ENCODE measurements around the gene TTPAL. TPM values are rescaled to one million over a fixed set of nuclear protein-coding genes. Genes with fewer than 3 reads are reported as not detected.

TTPAL gene
- total and polyA plus RNA-seq, 9 of the 15 experiments (the other 6 are each of a cell fraction or from before 2014, with no cell fraction given), result 1.1 to 7.0 (median 2.6) TPM

DNA sequence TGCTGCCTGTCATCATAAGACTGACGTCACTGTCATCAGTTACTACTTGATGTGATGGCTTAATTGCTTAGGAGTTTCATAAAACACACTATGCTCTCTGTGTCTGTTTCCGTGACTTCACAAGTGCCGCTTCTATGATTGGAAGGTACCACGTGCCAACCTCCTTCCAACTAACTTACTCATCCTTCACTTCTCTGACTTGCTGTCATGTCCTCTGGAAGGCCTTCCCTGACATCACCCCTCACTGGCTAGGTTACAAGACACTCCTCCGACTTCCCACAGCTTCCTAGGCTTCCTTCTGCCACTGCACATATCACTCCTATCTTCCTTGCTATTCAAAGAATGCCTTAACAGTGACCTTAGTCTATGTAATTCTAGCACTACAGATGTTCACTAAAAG, 25.8 kb downstream of the TTPAL start:
- CTCF ChIA-PET (ENCODE audit: low intra/inter-chr PET ratio), result no interaction called here
- POLR2A ChIA-PET, result interaction anchor here (0.8 to 1.5 kb wide), 2 partner anchors 9 to 10 kb away, joined by 4 read pairs; no protein-coding TSS in a partner anchor
- H3K9me3 ChIP-seq (replicated peaks; ENCODE audit: control insufficient read depth, insufficient read depth, low read depth, low read length), result no peaks in the 10 kb centered on the region
- WGBS (ENCODE audit: insufficient coverage, low coverage, missing lambda C conversion rate), result 89% methylated on average over 5 of the region's 5 CpGs
- FAIRE-seq (no peak), ATAC-seq (no peak), DNase-seq (ENCODE audit: extremely low read depth in 1 of 4, low spot score in 3 of 4) (no peak)
- H2AFZ ChIP-seq (ENCODE audit: low read depth, low read length), result no peak overlapping the region
- in situ Hi-C loops (cut with MboI), result no loop called here
- H3K9ac ChIP-seq (ENCODE audit: insufficient read depth in 1 of 2, low read depth in 2 of 2, low read length in 2 of 2), result no peak overlapping the region
- intact Hi-C loops (cut with micrococcal nuclease), result no loop called here
- H4K20me1 ChIP-seq (replicated peaks; ENCODE audit: control insufficient read depth, insufficient read depth, low read length), result no peaks in the 10 kb centered on the region
- peaks cover 78% of the 10 kb centered on the region for H3K36me3 ChIP-seq (ENCODE audit: control insufficient read depth, insufficient read depth, low read length)
- H3K9me1 ChIP-seq (ENCODE audit: control insufficient read depth, insufficient read depth, low read length), result peaks cover 3% of the 10 kb centered on the region
- BruUV-seq (replicated peaks), result no TSS peak
- no peak overlapping the region for H3K4me2 ChIP-seq (ENCODE audit: insufficient read depth, low read length)
- H3K27ac ChIP-seq (ENCODE audit: extremely low read depth, low read depth, low read length), result no peak overlapping the region
- H3K4me1 ChIP-seq (replicated peaks in 1 of 2; ENCODE audit: control insufficient read depth in 2 of 2, insufficient read depth in 2 of 2, low read length in 2 of 2), result no peaks in the 10 kb centered on the region
- H3K27me3 ChIP-seq (ENCODE audit: control insufficient read depth in 2 of 2, insufficient read depth in 2 of 2, low read length in 2 of 2), result no peaks in the 10 kb centered on the region
- H3K79me2 ChIP-seq (ENCODE audit: control insufficient read depth, insufficient read depth, low read length), result no peaks in the 10 kb centered on the region
- no peak overlapping the region for H3K4me3 ChIP-seq
- TF ChIP-seq JUN (IDR thresholded peaks at IDR 0.05; ENCODE audit: borderline replicate concordance, low read depth, low read length), result no peak
- no peak for TF ChIP-seq JUN (CRISPR knock-in tag; IDR thresholded peaks at IDR 0.05; ENCODE audit: borderline replicate concordance)
- TF ChIP-seq SMAD2 (IDR thresholded peaks at IDR 0.05; ENCODE audit: low read depth, low read length), result no peak
- TF ChIP-seq, protein P1, sequence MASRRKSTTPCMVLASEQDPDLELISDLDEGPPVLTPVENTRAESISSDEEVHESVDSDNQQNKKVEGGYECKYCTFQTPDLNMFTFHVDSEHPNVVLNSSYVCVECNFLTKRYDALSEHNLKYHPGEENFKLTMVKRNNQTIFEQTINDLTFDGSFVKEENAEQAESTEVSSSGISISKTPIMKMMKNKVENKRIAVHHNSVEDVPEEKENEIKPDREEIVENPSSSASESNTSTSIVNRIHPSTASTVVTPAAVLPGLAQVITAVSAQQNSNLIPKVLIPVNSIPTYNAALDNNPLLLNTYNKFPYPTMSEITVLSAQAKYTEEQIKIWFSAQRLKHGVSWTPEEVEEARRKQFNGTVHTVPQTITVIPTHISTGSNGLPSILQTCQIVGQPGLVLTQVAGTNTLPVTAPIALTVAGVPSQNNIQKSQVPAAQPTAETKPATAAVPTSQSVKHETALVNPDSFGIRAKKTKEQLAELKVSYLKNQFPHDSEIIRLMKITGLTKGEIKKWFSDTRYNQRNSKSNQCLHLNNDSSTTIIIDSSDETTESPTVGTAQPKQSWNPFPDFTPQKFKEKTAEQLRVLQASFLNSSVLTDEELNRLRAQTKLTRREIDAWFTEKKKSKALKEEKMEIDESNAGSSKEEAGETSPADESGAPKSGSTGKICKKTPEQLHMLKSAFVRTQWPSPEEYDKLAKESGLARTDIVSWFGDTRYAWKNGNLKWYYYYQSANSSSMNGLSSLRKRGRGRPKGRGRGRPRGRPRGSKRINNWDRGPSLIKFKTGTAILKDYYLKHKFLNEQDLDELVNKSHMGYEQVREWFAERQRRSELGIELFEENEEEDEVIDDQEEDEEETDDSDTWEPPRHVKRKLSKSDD (conservative IDR thresholded peaks at IDR 0.05; ENCODE audit: low read length), result no peak
- TF ChIP-seq, protein P2, sequence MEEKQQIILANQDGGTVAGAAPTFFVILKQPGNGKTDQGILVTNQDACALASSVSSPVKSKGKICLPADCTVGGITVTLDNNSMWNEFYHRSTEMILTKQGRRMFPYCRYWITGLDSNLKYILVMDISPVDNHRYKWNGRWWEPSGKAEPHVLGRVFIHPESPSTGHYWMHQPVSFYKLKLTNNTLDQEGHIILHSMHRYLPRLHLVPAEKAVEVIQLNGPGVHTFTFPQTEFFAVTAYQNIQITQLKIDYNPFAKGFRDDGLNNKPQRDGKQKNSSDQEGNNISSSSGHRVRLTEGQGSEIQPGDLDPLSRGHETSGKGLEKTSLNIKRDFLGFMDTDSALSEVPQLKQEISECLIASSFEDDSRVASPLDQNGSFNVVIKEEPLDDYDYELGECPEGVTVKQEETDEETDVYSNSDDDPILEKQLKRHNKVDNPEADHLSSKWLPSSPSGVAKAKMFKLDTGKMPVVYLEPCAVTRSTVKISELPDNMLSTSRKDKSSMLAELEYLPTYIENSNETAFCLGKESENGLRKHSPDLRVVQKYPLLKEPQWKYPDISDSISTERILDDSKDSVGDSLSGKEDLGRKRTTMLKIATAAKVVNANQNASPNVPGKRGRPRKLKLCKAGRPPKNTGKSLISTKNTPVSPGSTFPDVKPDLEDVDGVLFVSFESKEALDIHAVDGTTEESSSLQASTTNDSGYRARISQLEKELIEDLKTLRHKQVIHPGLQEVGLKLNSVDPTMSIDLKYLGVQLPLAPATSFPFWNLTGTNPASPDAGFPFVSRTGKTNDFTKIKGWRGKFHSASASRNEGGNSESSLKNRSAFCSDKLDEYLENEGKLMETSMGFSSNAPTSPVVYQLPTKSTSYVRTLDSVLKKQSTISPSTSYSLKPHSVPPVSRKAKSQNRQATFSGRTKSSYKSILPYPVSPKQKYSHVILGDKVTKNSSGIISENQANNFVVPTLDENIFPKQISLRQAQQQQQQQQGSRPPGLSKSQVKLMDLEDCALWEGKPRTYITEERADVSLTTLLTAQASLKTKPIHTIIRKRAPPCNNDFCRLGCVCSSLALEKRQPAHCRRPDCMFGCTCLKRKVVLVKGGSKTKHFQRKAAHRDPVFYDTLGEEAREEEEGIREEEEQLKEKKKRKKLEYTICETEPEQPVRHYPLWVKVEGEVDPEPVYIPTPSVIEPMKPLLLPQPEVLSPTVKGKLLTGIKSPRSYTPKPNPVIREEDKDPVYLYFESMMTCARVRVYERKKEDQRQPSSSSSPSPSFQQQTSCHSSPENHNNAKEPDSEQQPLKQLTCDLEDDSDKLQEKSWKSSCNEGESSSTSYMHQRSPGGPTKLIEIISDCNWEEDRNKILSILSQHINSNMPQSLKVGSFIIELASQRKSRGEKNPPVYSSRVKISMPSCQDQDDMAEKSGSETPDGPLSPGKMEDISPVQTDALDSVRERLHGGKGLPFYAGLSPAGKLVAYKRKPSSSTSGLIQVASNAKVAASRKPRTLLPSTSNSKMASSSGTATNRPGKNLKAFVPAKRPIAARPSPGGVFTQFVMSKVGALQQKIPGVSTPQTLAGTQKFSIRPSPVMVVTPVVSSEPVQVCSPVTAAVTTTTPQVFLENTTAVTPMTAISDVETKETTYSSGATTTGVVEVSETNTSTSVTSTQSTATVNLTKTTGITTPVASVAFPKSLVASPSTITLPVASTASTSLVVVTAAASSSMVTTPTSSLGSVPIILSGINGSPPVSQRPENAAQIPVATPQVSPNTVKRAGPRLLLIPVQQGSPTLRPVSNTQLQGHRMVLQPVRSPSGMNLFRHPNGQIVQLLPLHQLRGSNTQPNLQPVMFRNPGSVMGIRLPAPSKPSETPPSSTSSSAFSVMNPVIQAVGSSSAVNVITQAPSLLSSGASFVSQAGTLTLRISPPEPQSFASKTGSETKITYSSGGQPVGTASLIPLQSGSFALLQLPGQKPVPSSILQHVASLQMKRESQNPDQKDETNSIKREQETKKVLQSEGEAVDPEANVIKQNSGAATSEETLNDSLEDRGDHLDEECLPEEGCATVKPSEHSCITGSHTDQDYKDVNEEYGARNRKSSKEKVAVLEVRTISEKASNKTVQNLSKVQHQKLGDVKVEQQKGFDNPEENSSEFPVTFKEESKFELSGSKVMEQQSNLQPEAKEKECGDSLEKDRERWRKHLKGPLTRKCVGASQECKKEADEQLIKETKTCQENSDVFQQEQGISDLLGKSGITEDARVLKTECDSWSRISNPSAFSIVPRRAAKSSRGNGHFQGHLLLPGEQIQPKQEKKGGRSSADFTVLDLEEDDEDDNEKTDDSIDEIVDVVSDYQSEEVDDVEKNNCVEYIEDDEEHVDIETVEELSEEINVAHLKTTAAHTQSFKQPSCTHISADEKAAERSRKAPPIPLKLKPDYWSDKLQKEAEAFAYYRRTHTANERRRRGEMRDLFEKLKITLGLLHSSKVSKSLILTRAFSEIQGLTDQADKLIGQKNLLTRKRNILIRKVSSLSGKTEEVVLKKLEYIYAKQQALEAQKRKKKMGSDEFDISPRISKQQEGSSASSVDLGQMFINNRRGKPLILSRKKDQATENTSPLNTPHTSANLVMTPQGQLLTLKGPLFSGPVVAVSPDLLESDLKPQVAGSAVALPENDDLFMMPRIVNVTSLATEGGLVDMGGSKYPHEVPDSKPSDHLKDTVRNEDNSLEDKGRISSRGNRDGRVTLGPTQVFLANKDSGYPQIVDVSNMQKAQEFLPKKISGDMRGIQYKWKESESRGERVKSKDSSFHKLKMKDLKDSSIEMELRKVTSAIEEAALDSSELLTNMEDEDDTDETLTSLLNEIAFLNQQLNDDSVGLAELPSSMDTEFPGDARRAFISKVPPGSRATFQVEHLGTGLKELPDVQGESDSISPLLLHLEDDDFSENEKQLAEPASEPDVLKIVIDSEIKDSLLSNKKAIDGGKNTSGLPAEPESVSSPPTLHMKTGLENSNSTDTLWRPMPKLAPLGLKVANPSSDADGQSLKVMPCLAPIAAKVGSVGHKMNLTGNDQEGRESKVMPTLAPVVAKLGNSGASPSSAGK (IDR thresholded peaks at IDR 0.05), result no peak

All from K562 (cell line).